ENCODE results near the gene IARS1. TPM values are rescaled to one million over a fixed set of nuclear protein-coding genes. Genes with fewer than 3 reads are reported as not detected.

The IARS1 gene
- total and polyA plus RNA-seq, 2 of the 13 experiments (the other 11 are each of a cell fraction or from before 2014, with no cell fraction given) = 55.9 to 185 TPM

DNA sequence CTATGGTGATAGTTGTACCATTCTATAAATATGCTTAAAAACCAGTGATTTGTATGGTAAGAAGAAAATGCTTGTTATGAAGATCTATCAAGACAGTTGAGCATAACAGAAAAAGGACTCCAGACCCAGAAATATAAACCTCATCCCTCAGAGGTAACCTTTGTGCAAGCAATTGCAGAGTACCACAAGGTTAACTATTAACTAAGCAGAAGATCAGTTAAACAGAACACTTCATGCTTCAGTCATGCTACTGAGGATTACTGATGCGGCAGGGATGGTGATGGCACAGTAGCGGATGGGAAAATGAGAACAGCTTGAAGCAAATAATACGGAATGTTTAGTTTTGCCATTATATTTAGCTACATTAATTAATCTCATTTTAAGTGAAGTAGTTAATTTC, 45.5 kb downstream of the IARS1 start:
- POLR2A ChIA-PET = interaction anchor here (0.9 kb wide), 1 partner anchor 44 kb away, joined by 3 read pairs; no protein-coding TSS in a partner anchor
- peaks cover 42 to 88% of the 10 kb centered on the region in 2 experiments for H3K36me3 ChIP-seq (replicated peaks in 1 of 2; ENCODE audit: control insufficient read depth in 1 of 2, insufficient read depth in 2 of 2, low read length in 2 of 2)
- no peak overlapping the region for H3K27ac ChIP-seq (ENCODE audit: extremely low read length, insufficient read depth, low read length)
- H3K4me2 ChIP-seq (ENCODE audit: low read depth, low read length) = no peak overlapping the region
- FAIRE-seq (peak; percentile 79), DNase-seq (ENCODE audit: low spot score) (peak; percentile 73), ATAC-seq (peak; percentile 98)
- 46% methylated on average over 3 of the region's 3 CpGs for WGBS (ENCODE audit: low lambda C conversion rate)
- CTCF ChIA-PET (ENCODE audit: low intra/inter-chr PET ratio, low total read pairs) = no interaction called here
- intact Hi-C loops (cut with micrococcal nuclease; ENCODE audit: unreplicated experiment) = loop anchor here (1.0 kb wide), 1 partner anchor 110 kb away; no protein-coding TSS in a partner anchor
- H3K27me3 ChIP-seq (ENCODE audit: control insufficient read depth in 1 of 2, insufficient read depth in 2 of 2, low read length in 2 of 2) = no peaks in the 10 kb centered on the region
- peaks cover 2% of the 10 kb centered on the region for H3K79me2 ChIP-seq (ENCODE audit: insufficient read depth, low read length)
- no peaks in the 10 kb centered on the region for H3K9me3 ChIP-seq (ENCODE audit: low read length)
- BruUV-seq (replicated peaks) = no TSS peak
- no peak overlapping the region for H3K4me3 ChIP-seq (replicated peaks in 1 of 3; ENCODE audit: insufficient read depth in 1 of 3, low read depth in 2 of 3, low read length in 3 of 3)
- H3K9ac ChIP-seq (ENCODE audit: insufficient read depth, low read depth, low read length) = no peak overlapping the region
- H4K20me1 ChIP-seq (ENCODE audit: insufficient read depth, low read length) = peaks cover 20% of the 10 kb centered on the region
- H2AFZ ChIP-seq (ENCODE audit: low read length) = no peak overlapping the region
- peaks cover 23% of the 10 kb centered on the region for H3K4me1 ChIP-seq (ENCODE audit: insufficient read depth, low read length)
- in situ Hi-C loops (cut with HindIII; ENCODE audit: extremely low pct_ligation_motif_present, low pct_unique_long_range_greater_than_20kb) = loop anchor here (10.0 kb wide), 2 partner anchors 103 to 197 kb away; no protein-coding TSS in a partner anchor
- TF ChIP-seq FOSL1 (CRISPR knock-in tag; IDR thresholded peaks at IDR 0.05; ENCODE audit: borderline replicate concordance) (no peak), ZNF317 (CRISPR knock-in tag; IDR thresholded peaks at IDR 0.05) (peak; percentile 67; the same call in 1 of the 2 replicates), NCOA2 (CRISPR knock-in tag; IDR thresholded peaks at IDR 0.05) (0 out of 2 replicates have a peak, but pooled peaks have one; percentile 3), JUND (CRISPR knock-in tag; IDR thresholded peaks at IDR 0.05) (no peak), SAFB2 (CRISPR knock-in tag; IDR thresholded peaks at IDR 0.05; ENCODE audit: borderline replicate concordance, low read depth) (no peak), SP5 (CRISPR knock-in tag; IDR thresholded peaks at IDR 0.05; ENCODE audit: borderline replicate concordance, low read depth) (no peak), EZH2 (conservative IDR thresholded peaks at IDR 0.05; ENCODE audit: low read depth, low read length) (no peak), SETDB1 (CRISPR knock-in tag; IDR thresholded peaks at IDR 0.05; ENCODE audit: borderline replicate concordance) (no peak), ZNF101 (CRISPR knock-in tag; IDR thresholded peaks at IDR 0.05; ENCODE audit: borderline replicate concordance, low read depth) (no peak), PITX1 (CRISPR knock-in tag; IDR thresholded peaks at IDR 0.05) (no peak), GTF2F1 (IDR thresholded peaks at IDR 0.05; ENCODE audit: low read length) (no peak), TRIM22 (IDR thresholded peaks at IDR 0.05) (no peak), REPIN1 (CRISPR knock-in tag; IDR thresholded peaks at IDR 0.05; ENCODE audit: borderline replicate concordance, low read depth) (no peak), ZNF292 (CRISPR knock-in tag; IDR thresholded peaks at IDR 0.05; ENCODE audit: borderline replicate concordance, low read depth) (no peak), GATAD2A (CRISPR knock-in tag; IDR thresholded peaks at IDR 0.05) (0 out of 2 replicates have a peak, but pooled peaks have one; percentile 26), HNF1B (CRISPR knock-in tag; IDR thresholded peaks at IDR 0.05) (peak; percentile 42; the same call in 1 of the 2 replicates)
- TF ChIP-seq, protein P1, sequence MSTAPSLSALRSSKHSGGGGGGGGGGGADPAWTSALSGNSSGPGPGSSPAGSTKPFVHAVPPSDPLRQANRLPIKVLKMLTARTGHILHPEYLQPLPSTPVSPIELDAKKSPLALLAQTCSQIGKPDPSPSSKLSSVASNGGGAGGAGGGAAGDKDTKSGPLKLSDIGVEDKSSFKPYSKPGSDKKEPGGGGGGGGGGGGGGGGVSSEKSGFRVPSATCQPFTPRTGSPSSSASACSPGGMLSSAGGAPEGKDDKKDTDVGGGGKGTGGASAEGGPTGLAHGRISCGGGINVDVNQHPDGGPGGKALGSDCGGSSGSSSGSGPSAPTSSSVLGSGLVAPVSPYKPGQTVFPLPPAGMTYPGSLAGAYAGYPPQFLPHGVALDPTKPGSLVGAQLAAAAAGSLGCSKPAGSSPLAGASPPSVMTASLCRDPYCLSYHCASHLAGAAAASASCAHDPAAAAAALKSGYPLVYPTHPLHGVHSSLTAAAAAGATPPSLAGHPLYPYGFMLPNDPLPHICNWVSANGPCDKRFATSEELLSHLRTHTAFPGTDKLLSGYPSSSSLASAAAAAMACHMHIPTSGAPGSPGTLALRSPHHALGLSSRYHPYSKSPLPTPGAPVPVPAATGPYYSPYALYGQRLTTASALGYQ (CRISPR knock-in tag; IDR thresholded peaks at IDR 0.05) = no peak
- TF ChIP-seq, protein P2, sequence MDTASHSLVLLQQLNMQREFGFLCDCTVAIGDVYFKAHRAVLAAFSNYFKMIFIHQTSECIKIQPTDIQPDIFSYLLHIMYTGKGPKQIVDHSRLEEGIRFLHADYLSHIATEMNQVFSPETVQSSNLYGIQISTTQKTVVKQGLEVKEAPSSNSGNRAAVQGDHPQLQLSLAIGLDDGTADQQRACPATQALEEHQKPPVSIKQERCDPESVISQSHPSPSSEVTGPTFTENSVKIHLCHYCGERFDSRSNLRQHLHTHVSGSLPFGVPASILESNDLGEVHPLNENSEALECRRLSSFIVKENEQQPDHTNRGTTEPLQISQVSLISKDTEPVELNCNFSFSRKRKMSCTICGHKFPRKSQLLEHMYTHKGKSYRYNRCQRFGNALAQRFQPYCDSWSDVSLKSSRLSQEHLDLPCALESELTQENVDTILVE (CRISPR knock-in tag; IDR thresholded peaks at IDR 0.05) = no peak
